Sigmoid colon (tissue), 7 donors: ENCODE results near the gene FAM163B. TPM values are rescaled to one million over a fixed set of nuclear protein-coding genes. Genes with fewer than 3 reads are reported as not detected.

Experiments
- DNase-seq: peaks from one replicate; pipeline ENCODE4 v3.0.0-alpha.2; 2019
- H3K27ac ChIP-seq, 4 donors: fragments of 200-600 bp; sonication (generic); one replicate each; pipeline ENCODE4 v1.5.1; 2016 to 2019; ENCODE audit warnings: mild to moderate bottlenecking in 1 of 4
- H3K27me3 ChIP-seq, 3 donors: fragments of 200-600 bp; sonication (generic); one replicate each; pipeline ENCODE4 v1.5.1; 2019; ENCODE audit warnings: mild to moderate bottlenecking in 1 of 3
- H3K36me3 ChIP-seq, 4 donors: fragments of 200-600 bp; sonication (generic); one replicate each; pipeline ENCODE4 v1.5.1; 2016 to 2019
- H3K4me1 ChIP-seq, 4 donors: fragments of 200-600 bp; sonication (generic); one replicate each; pipeline ENCODE4 v1.5.1; 2017 to 2019
- H3K4me3 ChIP-seq, 4 donors: fragments of 200-600 bp; sonication (generic); one replicate each; pipeline ENCODE4 v1.5.1; 2017 to 2019; ENCODE audit warnings: mild to moderate bottlenecking in 2 of 4, moderate library complexity in 1 of 4
- H3K9me3 ChIP-seq, 4 donors: fragments of 200-600 bp in 3 of 4; sonication (generic) in 3 of 4; one replicate each; pipeline versions ENCODE4 v1.5.1 to v1.6.1; 2013 to 2019
- EP300 ChIP-seq, 4 donors: sonication (generic); formaldehyde crosslinking; IDR thresholded peaks; one replicate each; pipeline ENCODE4 v1.6.1; 2017; ENCODE audit warnings: antibody characterized with exemption in 4 of 4
- POLR2A ChIP-seq, 2 donors: fragments of 450-650 bp; IDR thresholded peaks; one replicate each; pipeline ENCODE4 v1.6.1; 2016; ENCODE audit warnings: antibody characterized with exemption in 2 of 2, mild to moderate bottlenecking in 2 of 2, moderate library complexity in 2 of 2
- POLR2AphosphoS5 ChIP-seq, 4 donors: sonication (generic); formaldehyde crosslinking; IDR thresholded peaks; one replicate each; pipeline ENCODE4 v1.6.1; 2017; ENCODE audit warnings: antibody characterized with exemption in 4 of 4
- WGBS, 2 donors: extraction: QIAGEN DNeasy Blood & Tissue Kit; methylation state at CpG; one replicate each; pipeline ENCODE4 v1.1.7; 2013; 5-methylcytosine and 5-hydroxymethylcytosine counted together
- intact Hi-C: fragments of 100-400 bp; cut with DNase I; formaldehyde crosslinking; loops from one replicate; pipeline ENCODE4 v1.15.1; 2023
- polyA plus RNA-seq, 3 donors: library from polyadenylated mRNA; stranded (reverse); fragments of 200-250 nt; gene quantifications; one replicate each; pipeline ENCODE4 v1.2.3, GENCODE V29; 2013
- total RNA-seq, 4 donors: library from RNA; depleted of rRNA; stranded (reverse); fragments of >200 nt; gene quantifications; one replicate each; pipeline ENCODE4 v1.1.0, GENCODE V29; 2016
- TF ChIP-seq, protein P1 (sequence below), 4 experiments: fragments of 450-650 bp in 3 of 4; fragments of 200-600 bp in 1 of 4; IDR thresholded peaks; one replicate each; pipeline ENCODE4 v1.5.1; 2016 to 2019; ENCODE audit warnings: antibody characterized with exemption in 4 of 4, mild to moderate bottlenecking in 3 of 4, moderate library complexity in 2 of 4
- donor health status: healthy with polysubstance abuse.
- donor health status: Bipolar disorder and iron deficiency.
- donor health status: healthy.

The FAM163B gene
- total and polyA plus RNA-seq, 7 donors = 0.29 to 2.4 (median 1.2) TPM; not detected in 1

DNA sequence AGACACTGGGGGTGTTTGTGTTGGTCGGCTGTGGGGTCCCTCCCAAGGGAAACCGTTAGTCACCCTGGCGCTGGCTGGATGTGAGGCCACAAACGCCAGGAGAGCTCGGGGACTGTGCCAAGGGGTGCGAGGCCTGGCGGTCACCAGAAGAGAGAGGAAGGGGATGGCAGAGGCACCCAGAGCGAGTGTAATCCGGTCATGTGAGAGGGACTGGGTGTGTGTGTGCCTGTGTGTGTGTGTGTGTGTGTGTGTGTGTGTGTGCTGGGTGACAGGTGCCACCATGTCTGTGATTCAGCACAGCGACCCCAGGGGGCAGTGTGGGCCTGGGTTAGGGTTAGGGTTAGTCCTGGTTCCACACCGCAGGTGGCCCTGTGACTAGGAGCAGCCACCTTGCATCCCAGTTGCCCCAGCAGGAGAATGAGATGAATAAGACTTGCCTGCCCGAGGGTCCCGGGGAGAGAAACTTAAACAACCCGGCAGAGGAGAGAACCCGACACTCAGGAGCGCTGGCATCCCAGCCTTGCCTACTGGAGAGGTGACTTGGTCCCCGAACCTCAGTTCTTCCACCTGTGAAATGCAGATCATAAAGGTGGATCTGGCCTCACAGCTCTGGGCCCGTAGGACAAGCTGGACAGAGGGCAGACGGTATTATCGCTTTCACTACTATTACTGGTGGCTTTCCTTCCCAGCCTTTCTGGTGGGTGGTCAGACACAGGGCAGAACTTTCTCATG lies 76.1 kb downstream of the FAM163B start:
- H3K36me3 ChIP-seq = no peaks in the 10 kb centered on the region
- DNase-seq = peak; percentile 83
- no peak overlapping the region for H3K4me3 ChIP-seq
- intact Hi-C loops = loop anchor here (1.0 kb wide), 1 partner anchor 193 kb away; no protein-coding TSS in a partner anchor
- no peak for TF ChIP-seq POLR2A (IDR thresholded peaks at IDR 0.05)
- no peak for TF ChIP-seq EP300 (IDR thresholded peaks at IDR 0.05)
- TF ChIP-seq, protein P1, sequence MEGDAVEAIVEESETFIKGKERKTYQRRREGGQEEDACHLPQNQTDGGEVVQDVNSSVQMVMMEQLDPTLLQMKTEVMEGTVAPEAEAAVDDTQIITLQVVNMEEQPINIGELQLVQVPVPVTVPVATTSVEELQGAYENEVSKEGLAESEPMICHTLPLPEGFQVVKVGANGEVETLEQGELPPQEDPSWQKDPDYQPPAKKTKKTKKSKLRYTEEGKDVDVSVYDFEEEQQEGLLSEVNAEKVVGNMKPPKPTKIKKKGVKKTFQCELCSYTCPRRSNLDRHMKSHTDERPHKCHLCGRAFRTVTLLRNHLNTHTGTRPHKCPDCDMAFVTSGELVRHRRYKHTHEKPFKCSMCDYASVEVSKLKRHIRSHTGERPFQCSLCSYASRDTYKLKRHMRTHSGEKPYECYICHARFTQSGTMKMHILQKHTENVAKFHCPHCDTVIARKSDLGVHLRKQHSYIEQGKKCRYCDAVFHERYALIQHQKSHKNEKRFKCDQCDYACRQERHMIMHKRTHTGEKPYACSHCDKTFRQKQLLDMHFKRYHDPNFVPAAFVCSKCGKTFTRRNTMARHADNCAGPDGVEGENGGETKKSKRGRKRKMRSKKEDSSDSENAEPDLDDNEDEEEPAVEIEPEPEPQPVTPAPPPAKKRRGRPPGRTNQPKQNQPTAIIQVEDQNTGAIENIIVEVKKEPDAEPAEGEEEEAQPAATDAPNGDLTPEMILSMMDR (IDR thresholded peaks at IDR 0.05) = peak; percentile 53 to 85 (median 73)
- TF ChIP-seq POLR2AphosphoS5 (IDR thresholded peaks at IDR 0.05) = no peak
- peaks cover 0 to 45% (median 37%) of the 10 kb centered on the region in 4 donors for H3K4me1 ChIP-seq
- peak overlapping the region in 2 of 4 donors; percentile 66 to 70 for H3K27ac ChIP-seq
- no peaks in the 10 kb centered on the region for H3K9me3 ChIP-seq
- WGBS, 2 donors = 29 to 50% methylated on average over 20 of the region's 20 CpGs
- H3K27me3 ChIP-seq = no peaks in the 10 kb centered on the region

DNA sequence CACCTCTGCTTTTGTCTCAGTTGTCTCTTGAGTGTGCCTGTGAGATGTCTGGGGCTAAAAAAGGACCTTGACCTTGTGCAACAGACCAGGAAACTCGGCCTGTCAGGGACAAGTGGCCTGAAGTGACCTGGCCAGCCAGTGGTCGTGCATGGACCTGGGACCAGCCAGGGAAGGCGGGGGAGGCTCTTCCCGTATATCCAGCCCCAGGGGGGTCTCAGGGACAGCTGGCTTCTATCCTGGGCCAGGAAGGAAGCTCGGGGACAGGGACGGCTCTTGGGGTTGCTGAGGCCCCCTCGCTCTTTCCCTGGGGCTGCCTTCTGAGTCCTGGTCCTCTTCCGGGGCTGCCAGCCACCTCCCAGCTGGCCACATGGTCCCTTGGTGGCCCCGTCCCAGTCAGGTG lies 77.9 kb downstream of the FAM163B start:
- H3K27ac ChIP-seq = no peak overlapping the region
- no peaks in the 10 kb centered on the region for H3K9me3 ChIP-seq
- DNase-seq = no peak
- no peaks in the 10 kb centered on the region for H3K27me3 ChIP-seq
- intact Hi-C loops = no loop called here
- 71 to 84% methylated on average over 9 of the region's 9 CpGs for WGBS, 2 donors
- no peak overlapping the region for H3K4me3 ChIP-seq
- no peak for TF ChIP-seq POLR2AphosphoS5 (IDR thresholded peaks at IDR 0.05)
- no peak for TF ChIP-seq EP300 (IDR thresholded peaks at IDR 0.05)
- TF ChIP-seq, protein P1 (IDR thresholded peaks at IDR 0.05) = no peak
- H3K36me3 ChIP-seq = no peaks in the 10 kb centered on the region
- peaks cover 0 to 62% (median 54%) of the 10 kb centered on the region in 4 donors for H3K4me1 ChIP-seq

DNA sequence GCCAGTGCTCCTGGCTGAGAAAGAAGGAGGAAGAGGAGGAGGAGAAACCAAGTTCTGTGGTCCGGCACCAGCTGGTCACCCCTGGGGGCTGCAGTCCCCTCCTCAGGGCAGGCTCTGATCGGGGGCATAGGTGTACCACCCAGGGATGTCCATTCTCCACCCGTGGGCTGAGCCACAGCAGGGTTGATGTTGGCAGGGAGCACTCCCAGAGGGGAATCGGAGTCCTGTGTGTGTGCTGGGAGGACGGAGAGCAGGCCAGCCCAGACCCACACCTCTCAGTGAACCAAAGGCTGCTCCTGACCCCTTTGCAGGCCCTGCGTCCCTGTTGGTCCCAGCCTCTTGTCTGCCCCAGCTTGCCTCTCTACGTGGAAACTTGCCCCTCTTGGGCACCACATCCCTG lies 79.3 kb downstream of the FAM163B start:
- Histone ChIP-seq H3K36me3 (no peaks in the 10 kb centered on the region), H3K4me1 (peaks cover 0 to 49% (median 46%) of the 10 kb centered on the region in 4 donors), H3K27me3 (no peaks in the 10 kb centered on the region), H3K4me3 (no peak overlapping the region), H3K27ac (no peak overlapping the region), H3K9me3 (no peaks in the 10 kb centered on the region)
- no peak for DNase-seq
- intact Hi-C loops = no loop called here
- TF ChIP-seq POLR2AphosphoS5 (IDR thresholded peaks at IDR 0.05) (no peak), POLR2A (IDR thresholded peaks at IDR 0.05) (no peak), EP300 (IDR thresholded peaks at IDR 0.05) (no peak)
- TF ChIP-seq, protein P1 (IDR thresholded peaks at IDR 0.05) = no peak
- 85 to 94% methylated on average over 7 of the region's 7 CpGs for WGBS, 2 donors

GRCh38 chr9:133529457-133529856 lies 79.7 kb downstream of the FAM163B start:
- no peak for TF ChIP-seq POLR2AphosphoS5 (IDR thresholded peaks at IDR 0.05)
- no peak for TF ChIP-seq EP300 (IDR thresholded peaks at IDR 0.05)
- no peak for TF ChIP-seq POLR2A (IDR thresholded peaks at IDR 0.05)
- TF ChIP-seq, protein P1 (IDR thresholded peaks at IDR 0.05) = no peak
- Histone ChIP-seq H3K36me3 (no peaks in the 10 kb centered on the region), H3K9me3 (no peaks in the 10 kb centered on the region), H3K4me3 (no peak overlapping the region), H3K27me3 (no peaks in the 10 kb centered on the region), H3K27ac (no peak overlapping the region), H3K4me1 (peaks cover 0 to 45% (median 42%) of the 10 kb centered on the region in 4 donors)
- intact Hi-C loops = no loop called here
- WGBS, 2 donors = 89 to 91% methylated on average over 7 of the region's 7 CpGs
- no peak for DNase-seq
